GM12864 (cell line): ENCODE results near the gene CTSA.

Experiments used
- DNase-seq: peaks from one replicate; pipeline ENCODE4 v3.0.0-alpha.2; 2011; ENCODE audit warnings: low read depth
- H3K4me3 ChIP-seq: 2 replicates; pipeline ENCODE4 v1.5.1; 2011; ENCODE audit warnings: mild to moderate bottlenecking, low read depth, low read length, control low read depth
- TF ChIP-seq, protein P1 (sequence below): IDR thresholded peaks from 2 replicates; pipeline ENCODE4 v1.5.1; 2011; ENCODE audit warnings: low read depth, mild to moderate bottlenecking, moderate library complexity, low read length, control low read depth, inconsistent platforms; ENCODE audit errors: missing control alignments

CTSA gene

DNA sequence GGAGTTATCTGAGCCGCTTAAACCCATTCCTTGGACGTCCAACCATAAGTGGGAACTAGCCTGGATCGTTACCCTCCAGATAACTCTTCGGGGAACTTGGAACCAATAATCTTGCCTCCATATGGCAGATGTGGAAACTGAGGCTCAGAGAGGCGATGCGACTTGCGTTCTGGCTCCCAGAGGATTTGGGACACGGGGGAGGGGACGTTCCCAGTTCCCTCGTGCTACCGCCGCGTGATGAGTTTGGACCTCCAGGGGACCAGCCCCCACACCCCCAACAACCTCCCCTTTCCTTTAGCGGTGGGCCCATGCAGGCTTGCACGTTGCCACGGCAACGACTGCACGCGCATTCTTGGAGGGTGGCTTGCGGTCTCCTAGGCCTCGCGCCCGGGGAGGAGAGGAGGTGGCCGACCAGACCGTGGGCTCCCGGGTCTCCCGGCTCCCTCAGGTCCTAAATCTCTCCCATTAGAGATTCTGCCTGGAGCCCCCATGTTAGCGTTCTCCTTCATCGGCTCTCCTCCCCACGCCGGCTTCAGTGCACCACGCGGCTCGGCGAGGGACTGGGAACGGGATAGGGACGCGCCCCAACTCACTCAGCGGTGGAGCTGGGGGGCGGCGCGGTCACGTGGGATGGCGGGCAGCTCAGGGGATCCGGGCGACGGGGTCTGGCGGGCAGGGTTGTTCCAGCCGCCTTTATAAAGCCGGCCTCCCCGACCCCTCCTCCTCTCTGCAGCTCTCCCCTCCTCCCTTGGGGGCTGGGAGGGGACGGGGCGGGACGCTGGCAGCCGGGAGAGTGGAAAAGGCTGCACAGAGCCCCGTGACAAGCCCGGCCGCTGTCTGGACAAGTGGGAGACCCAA lies 20.6 kb downstream of the CTSA start, which contains the start of gene PLTP:
PLTP (minus strand) TSS at position 670 of the 858 bp plus-strand sequence. CDS start 703 bp downstream, outside the sequence.
- DNase-seq = no peak
- TF ChIP-seq, protein P1, sequence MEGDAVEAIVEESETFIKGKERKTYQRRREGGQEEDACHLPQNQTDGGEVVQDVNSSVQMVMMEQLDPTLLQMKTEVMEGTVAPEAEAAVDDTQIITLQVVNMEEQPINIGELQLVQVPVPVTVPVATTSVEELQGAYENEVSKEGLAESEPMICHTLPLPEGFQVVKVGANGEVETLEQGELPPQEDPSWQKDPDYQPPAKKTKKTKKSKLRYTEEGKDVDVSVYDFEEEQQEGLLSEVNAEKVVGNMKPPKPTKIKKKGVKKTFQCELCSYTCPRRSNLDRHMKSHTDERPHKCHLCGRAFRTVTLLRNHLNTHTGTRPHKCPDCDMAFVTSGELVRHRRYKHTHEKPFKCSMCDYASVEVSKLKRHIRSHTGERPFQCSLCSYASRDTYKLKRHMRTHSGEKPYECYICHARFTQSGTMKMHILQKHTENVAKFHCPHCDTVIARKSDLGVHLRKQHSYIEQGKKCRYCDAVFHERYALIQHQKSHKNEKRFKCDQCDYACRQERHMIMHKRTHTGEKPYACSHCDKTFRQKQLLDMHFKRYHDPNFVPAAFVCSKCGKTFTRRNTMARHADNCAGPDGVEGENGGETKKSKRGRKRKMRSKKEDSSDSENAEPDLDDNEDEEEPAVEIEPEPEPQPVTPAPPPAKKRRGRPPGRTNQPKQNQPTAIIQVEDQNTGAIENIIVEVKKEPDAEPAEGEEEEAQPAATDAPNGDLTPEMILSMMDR = no peak
- H3K4me3 ChIP-seq = peak within 1 kb of the TSS; percentile 45

DNA sequence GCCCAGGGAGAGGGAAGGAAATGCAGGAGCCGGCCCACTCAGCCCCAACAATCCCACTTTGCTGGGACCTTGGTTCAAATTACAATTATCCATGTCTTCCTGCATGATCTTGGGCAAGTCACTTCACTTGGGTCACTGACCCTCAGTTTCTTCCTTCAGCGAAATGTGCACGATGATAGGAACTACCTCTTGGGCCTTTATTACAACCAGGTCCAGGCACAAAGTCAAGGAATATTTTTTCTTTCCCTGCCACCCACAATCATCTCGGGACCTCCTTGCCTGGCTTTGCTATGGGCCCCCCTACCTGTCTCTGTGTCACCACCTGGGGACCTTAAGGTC lies 21.2 kb downstream of the CTSA start:
- TF ChIP-seq, protein P1 = no peak
- DNase-seq = no peak
- H3K4me3 ChIP-seq = peak overlapping the region; percentile 45

DNA sequence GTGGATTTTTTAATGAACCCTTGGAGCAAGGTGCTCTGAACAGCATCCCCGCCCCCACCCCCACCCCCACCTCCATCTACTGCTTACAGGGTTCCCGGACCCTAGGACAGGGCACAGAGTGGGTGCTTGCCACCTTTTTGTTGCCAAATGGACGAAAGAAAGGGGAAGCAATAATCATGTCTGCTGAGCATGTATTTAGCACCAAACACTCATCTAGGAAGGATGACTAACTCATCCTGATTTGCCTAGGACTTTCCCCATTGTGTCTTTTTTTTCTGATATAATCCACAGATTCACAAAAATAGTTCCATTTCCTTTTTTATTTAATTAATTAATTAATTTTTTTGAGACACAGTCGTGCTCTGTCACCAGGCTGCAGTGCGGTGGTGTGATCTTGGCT lies 22.0 kb downstream of the CTSA start:
- H3K4me3 ChIP-seq = no peak overlapping the region
- TF ChIP-seq, protein P1 = no peak
- no peak for DNase-seq

DNA sequence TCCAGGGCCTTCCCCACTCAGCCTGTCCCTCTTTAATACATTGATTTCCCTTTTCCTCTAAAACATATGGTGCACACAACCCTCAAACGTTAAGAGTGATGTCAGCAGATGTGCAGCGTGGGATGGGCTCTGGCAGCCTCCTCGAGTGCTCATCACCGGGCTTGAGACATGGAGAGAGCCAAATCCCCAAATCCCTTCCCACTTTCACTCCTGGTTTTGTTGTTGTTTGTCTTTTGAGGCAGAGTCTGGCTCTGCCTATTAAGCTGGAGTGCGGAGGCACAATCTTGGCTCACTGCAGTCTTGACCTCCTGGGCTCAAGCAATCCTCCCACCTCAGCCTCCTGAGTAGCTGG lies 26.6 kb downstream of the CTSA start:
- TF ChIP-seq, protein P1 = no peak
- DNase-seq = no peak
- H3K4me3 ChIP-seq = no peak overlapping the region

DNA sequence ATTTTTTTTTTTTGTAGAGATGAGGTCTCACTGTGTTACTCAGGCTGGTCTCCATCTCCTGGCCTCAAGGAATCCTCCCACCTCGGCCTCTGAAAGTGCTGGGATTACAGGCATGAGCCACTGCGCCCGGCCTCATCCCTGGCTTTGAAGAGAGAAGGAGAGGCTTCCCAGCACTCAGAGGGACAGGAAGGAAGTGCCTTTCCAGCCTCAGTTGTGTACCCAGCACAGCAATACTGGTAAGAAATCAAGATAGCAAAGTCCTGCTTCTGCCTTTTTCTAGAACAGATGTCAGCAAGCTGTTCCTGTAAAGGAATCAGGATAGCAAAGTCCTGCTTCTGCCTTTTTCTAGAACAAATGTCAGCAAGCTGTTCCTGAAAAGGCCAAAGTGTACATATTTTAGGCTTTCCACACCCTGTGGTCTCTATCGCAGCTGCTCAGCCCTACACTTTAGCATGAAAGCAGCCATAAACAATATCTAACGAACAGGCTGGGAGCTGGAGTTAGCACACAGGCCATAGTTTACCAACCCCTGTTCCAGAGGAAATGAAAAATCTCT lies 27.1 kb downstream of the CTSA start:
- H3K4me3 ChIP-seq = no peak overlapping the region
- TF ChIP-seq, protein P1 = no peak
- no peak for DNase-seq

DNA sequence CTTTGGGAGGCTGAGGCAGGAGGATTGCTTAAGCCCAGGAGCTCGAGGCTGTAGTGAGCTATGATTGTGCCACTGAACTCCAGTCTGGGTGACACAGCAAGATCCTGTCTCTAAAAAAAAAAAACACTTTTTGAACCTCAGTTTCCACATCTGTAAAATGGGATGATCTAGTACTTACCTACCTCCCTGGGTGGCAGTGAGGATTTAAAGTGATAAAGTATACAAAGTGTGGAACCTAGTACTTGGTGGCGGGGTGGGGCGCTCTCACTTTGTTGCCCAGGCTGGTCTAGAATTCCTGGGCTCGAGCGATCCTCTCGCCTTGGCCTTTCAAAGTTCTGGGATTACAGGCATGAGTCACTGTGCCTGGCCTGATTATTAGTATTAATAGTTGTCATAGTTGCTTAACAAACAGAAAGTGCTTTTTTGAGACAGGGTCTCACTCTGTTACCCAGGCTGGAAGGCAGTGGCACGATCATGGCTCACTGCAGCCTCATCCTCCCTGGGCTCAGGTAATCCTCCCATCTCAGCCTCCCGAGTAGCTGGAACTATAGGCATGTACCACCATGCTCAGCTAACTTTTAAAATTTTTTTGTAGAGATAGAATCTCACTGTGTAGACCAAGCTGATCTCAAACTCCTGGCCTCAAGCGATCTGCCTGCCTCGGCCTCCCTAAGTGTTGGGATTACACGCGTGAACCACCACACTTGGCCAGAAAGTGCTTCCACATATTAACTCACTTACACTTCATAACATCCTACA lies 27.8 kb downstream of the CTSA start:
- H3K4me3 ChIP-seq = no peak overlapping the region
- TF ChIP-seq, protein P1 = no peak
- DNase-seq = no peak
